GM06990 (cell line): ENCODE data around the gene ACY1.

Experiments
- DNase-seq: peaks from one replicate; pipeline ENCODE4 v3.0.0-alpha.2; 2011; ENCODE audit not compliant: insufficient read length; ENCODE audit errors: extremely low read depth
- H3K27me3 ChIP-seq: replicated peaks from 2 replicates; pipeline ENCODE4 v1.6.0; 2011; ENCODE audit warnings: low read length; ENCODE audit not compliant: control insufficient read depth, insufficient read depth
- H3K36me3 ChIP-seq: 2 replicates; pipeline ENCODE4 v1.5.1; 2011; ENCODE audit warnings: low read length; ENCODE audit not compliant: control insufficient read depth, insufficient read depth
- H3K4me3 ChIP-seq: replicated peaks from 2 replicates; pipeline ENCODE4 v1.5.1; 2011; ENCODE audit warnings: low read depth, mild to moderate bottlenecking, control low read depth, low read length
- CTCF ChIP-seq: IDR thresholded peaks from 2 replicates; pipeline ENCODE4 v1.5.1; 2011; ENCODE audit warnings: low read length, control low read depth, mild to moderate bottlenecking, inconsistent platforms; ENCODE audit not compliant: insufficient read depth, poor library complexity, severe bottlenecking

ACY1 gene

GRCh38 chr3:51974963-51975851, 8.1 kb upstream of the ACY1 start, which contains the start of gene ABHD14A:
Gene ABHD14A (plus strand): TSS chr3:51975064. CDS start chr3:51975136, 72 bp downstream.
- Histone ChIP-seq H3K4me3 (peak within 1 kb of the TSS; percentile 97), H3K36me3 (peaks cover 2% of the 10 kb centered on the region; the same call in 1 of the 2 replicates), H3K27me3 (no peaks in the 10 kb centered on the region)
- TF ChIP-seq CTCF: no peak
- DNase-seq: peak; percentile 87

GRCh38 chr3:51975852-51976549, 7.3 kb upstream of the ACY1 start:
- Histone ChIP-seq H3K4me3 (peak overlapping the region; percentile 97), H3K27me3 (no peaks in the 10 kb centered on the region), H3K36me3 (no peaks in the 10 kb centered on the region)
- DNase-seq: peak; percentile 43
- TF ChIP-seq CTCF: no peak

GRCh38 chr3:51977446-51978142, 5.7 kb upstream of the ACY1 start:
- no peak for DNase-seq
- H3K36me3 ChIP-seq: no peaks in the 10 kb centered on the region
- H3K4me3 ChIP-seq: no peak overlapping the region
- no peak for TF ChIP-seq CTCF
- H3K27me3 ChIP-seq: no peaks in the 10 kb centered on the region

GRCh38 chr3:51978143-51978502, 5.2 kb upstream of the ACY1 start:
- Histone ChIP-seq H3K27me3 (no peaks in the 10 kb centered on the region), H3K36me3 (no peaks in the 10 kb centered on the region), H3K4me3 (no peak overlapping the region)
- no peak for TF ChIP-seq CTCF
- no peak for DNase-seq

- H3K27me3 ChIP-seq: no peaks in the 10 kb centered on the region
- no peak overlapping the region for H3K4me3 ChIP-seq
- no peak for TF ChIP-seq CTCF
- DNase-seq: no peak
- H3K36me3 ChIP-seq: no peaks in the 10 kb centered on the region
These were observed 3.1 kb upstream of the ACY1 start for GRCh38 chr3:51980253-51980652.
